SU-DHL-6 (cell line): ENCODE measurements around the gene IL1RL2.

Experiments
- CTCF ChIP-seq: fragments of 200-600 bp; sonication (generic); IDR thresholded peaks from one replicate; pipeline ENCODE4 v1.5.1; 2017; ENCODE audit warnings: antibody characterized with exemption, mild to moderate bottlenecking, low read length, moderate library complexity; ENCODE audit not compliant: insufficient read depth, poor library complexity, severe bottlenecking
- EZH2phosphoT487 ChIP-seq: fragments of 200-600 bp; sonication (generic), shearing (Covaris generic); conservative IDR thresholded peaks from 2 replicates; pipeline ENCODE4 v1.6.1; 2018; ENCODE audit warnings: mild to moderate bottlenecking, antibody characterized with exemption, low read length, moderate library complexity, mixed read lengths

DNA sequence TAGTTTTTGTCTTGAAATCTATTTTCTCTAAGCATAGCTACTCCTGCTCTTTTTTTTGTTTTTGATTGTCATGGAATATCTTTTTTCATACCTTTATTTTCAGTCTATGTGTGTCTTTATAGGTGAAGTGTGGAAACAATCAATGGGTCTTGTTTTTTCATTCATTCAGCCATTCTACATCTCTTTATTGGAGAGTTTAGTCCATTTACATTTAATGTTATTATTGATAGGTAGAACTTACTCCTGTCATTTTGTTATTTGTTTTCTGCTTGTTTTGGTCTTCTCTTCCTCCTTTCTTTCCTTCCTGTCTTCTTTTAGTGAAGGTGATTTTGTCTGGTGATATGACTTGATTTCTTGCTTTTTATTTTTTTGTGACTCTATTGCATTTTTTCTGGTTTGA is 17.8 kb downstream of the IL1RL2 start:
- TF ChIP-seq CTCF (no peak), EZH2phosphoT487 (no peak)
